GM18511 (cell line): Measurements from ENCODE around the gene ID1.
A peak's percentile ranks its signal among the peaks of the same experiment; 100 is the strongest.

Source experiments
- ATAC-seq: cut with Tn5 transposase; IDR thresholded peaks from one replicate; pipeline ENCODE4 v1.9.1; 2021; ENCODE audit warnings: mild to moderate bottlenecking, moderate library complexity; ENCODE audit not compliant: unreplicated experiment

Gene ID1

GRCh38 chr20:31605031-31605901, at the start of gene ID1:
TSS of gene ID1 (plus strand) at chr20:31605289. CDS start at chr20:31605388, 99 bp downstream.
- ATAC-seq, result peak; percentile 88

- ATAC-seq, result peak; percentile 6
Measured at GRCh38 chr20:31559704-31560093, 45.4 kb upstream of the ID1 start.

GRCh38 chr20:31560094-31560745, 44.9 kb upstream of the ID1 start:
- peak; percentile 61 for ATAC-seq

- no peak for ATAC-seq
Measured at GRCh38 chr20:31560746-31561598, 44.1 kb upstream of the ID1 start.

GRCh38 chr20:31562241-31562640, 42.8 kb upstream of the ID1 start:
- no peak for ATAC-seq

- ATAC-seq, result no peak
Measured at GRCh38 chr20:31564284-31564683, 40.8 kb upstream of the ID1 start.

GRCh38 chr20:31565699-31566318, 39.3 kb upstream of the ID1 start:
- ATAC-seq, result no peak

- ATAC-seq, result no peak
Measured at GRCh38 chr20:31566319-31566657, 38.8 kb upstream of the ID1 start.

- ATAC-seq, result no peak
Measured at GRCh38 chr20:31566658-31567379, 38.3 kb upstream of the ID1 start.

- no peak for ATAC-seq
Measured at GRCh38 chr20:31567380-31567720, 37.7 kb upstream of the ID1 start.

- no peak for ATAC-seq
Measured at GRCh38 chr20:31568041-31568731, 36.9 kb upstream of the ID1 start.

GRCh38 chr20:31568773-31569162, 36.3 kb upstream of the ID1 start:
- ATAC-seq, result no peak

- ATAC-seq, result no peak
Measured at GRCh38 chr20:31569163-31570020, 35.7 kb upstream of the ID1 start.

- no peak for ATAC-seq
Measured at GRCh38 chr20:31570021-31570463, 35.0 kb upstream of the ID1 start.

- ATAC-seq, result no peak
Measured at GRCh38 chr20:31570735-31571617, 34.1 kb upstream of the ID1 start.

- ATAC-seq, result no peak
Measured at GRCh38 chr20:31572042-31572700, 32.9 kb upstream of the ID1 start.
